HFFc6 (cell line): ENCODE results near the gene CCDC60. TPM values are rescaled to one million over a fixed set of nuclear protein-coding genes. Genes with fewer than 3 reads are reported as not detected.

Source experiments
- DNase-seq: peaks from one replicate; pipeline ENCODE4 v3.0.0-alpha.2; 2018
- H3K27ac Mint-ChIP-seq: 2 replicates; pipeline ENCODE4 v1.8.0; 2020; ENCODE audit warnings: mild to moderate bottlenecking, mixed read lengths
- H3K27me3 Mint-ChIP-seq: 2 replicates; pipeline ENCODE4 v1.8.0; 2021; ENCODE audit warnings: mild to moderate bottlenecking, moderate library complexity, mixed read lengths; ENCODE audit not compliant: insufficient read depth
- H3K36me3 Mint-ChIP-seq: 2 replicates; pipeline ENCODE4 v1.8.0; 2021; ENCODE audit warnings: low read depth, mixed read lengths
- H3K4me1 Mint-ChIP-seq: 2 replicates; pipeline ENCODE4 v1.8.0; 2020; ENCODE audit warnings: low read depth, mixed read lengths
- H3K4me3 Mint-ChIP-seq: 2 replicates; pipeline ENCODE4 v1.8.0; 2020; ENCODE audit warnings: mild to moderate bottlenecking, moderate library complexity, mixed read lengths
- H3K9me3 Mint-ChIP-seq: 2 replicates; pipeline ENCODE4 v1.8.0; 2020; ENCODE audit warnings: mild to moderate bottlenecking, mixed read lengths
- long read RNA-seq: library from polyadenylated mRNA; unstranded; transcript quantifications from one replicate; pipeline ENCODE4 v2.0.0, GENCODE V29; 2019
- total RNA-seq, 6 experiments: library from RNA; stranded (reverse); fragmentation: NEBNext Ultra II Directional; extraction: Animal tissue kit (Norgen Biotek cat#: 25700); gene quantifications; 2 replicates in 1 of 6; 3 replicates in 5 of 6; pipeline ENCODE4 v1.2.3, GENCODE V29; 2021
- TF ChIP-seq, protein P1 (sequence below): fragments of 200-600 bp; sonication (generic); IDR thresholded peaks from 2 replicates; pipeline ENCODE4 v1.5.0; 2021; ENCODE audit warnings: antibody characterized with exemption, mild to moderate bottlenecking

Gene CCDC60, protein sequence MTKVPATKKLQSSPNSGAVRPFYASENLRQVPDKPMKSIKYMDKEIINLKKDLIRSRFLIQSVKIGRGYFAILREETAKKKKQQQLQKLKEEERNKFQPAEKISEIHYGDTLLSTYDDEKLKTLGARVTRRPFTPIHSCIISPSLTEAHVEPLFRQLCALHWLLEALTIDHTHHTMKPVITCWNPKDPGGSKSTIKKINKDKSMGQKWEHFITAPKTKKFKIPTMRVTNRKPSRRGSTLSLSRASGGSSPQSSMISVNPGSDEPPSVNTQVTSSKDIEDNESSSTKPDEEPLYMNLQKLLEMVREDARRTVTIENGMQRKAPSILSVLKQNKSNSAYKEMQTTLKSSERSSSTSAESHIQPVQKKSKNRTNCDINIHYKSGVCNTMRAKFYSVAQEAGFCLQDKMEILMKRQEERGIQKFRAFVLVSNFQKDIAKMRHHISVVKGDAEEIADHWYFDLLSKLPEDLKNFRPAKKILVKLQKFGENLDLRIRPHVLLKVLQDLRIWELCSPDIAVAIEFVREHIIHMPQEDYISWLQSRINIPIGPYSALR
- total RNA-seq: not detected
- long read RNA-seq: 0 reads

DNA sequence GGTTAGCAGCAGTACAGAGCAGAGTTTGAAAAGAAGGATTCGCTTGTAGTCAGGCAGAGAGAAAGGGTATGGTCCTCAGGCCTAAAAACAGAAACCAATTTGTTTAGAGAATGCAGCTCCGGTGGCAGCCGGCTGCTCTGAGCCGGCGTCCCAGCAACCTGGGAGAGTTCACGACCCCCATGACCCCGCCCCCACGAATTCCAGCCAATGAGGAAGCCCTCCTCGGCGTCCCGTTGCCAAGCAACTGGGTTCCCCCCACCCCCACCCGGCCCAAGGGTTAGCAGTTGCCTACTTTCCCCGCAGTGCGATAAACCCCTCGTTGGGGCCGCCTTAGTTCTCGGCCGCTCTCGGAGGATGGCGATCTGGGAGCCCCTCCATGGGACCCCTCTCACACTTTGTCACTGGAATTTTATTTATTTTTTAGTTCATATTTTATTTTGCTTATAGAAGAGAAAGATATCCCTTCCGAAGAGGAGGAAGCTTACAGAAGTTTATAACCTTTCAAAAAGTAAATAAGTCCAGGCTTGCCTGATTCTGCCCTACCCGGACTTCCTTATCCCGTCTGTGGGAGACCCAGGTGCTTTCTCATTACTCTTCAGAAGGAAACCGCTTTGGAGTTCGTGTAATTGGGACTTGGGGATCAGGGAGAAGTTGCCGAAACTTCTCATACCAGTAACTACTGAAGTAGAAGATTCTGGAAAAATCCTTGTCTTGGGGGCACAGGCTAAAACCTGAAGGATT, at the start of gene CCDC60:
TSS of gene CCDC60 (plus strand) at position 300 of the 741 bp plus-strand sequence. CDS start 448 bp downstream, outside the sequence.
- H3K4me1 Mint-ChIP-seq: no peaks in the 10 kb centered on the region
- no peaks in the 10 kb centered on the region; the same call in 1 of the 2 replicates for H3K27me3 Mint-ChIP-seq
- no peak within 1 kb of the TSS for H3K27ac Mint-ChIP-seq
- DNase-seq: no peak
- TF ChIP-seq, protein P1, sequence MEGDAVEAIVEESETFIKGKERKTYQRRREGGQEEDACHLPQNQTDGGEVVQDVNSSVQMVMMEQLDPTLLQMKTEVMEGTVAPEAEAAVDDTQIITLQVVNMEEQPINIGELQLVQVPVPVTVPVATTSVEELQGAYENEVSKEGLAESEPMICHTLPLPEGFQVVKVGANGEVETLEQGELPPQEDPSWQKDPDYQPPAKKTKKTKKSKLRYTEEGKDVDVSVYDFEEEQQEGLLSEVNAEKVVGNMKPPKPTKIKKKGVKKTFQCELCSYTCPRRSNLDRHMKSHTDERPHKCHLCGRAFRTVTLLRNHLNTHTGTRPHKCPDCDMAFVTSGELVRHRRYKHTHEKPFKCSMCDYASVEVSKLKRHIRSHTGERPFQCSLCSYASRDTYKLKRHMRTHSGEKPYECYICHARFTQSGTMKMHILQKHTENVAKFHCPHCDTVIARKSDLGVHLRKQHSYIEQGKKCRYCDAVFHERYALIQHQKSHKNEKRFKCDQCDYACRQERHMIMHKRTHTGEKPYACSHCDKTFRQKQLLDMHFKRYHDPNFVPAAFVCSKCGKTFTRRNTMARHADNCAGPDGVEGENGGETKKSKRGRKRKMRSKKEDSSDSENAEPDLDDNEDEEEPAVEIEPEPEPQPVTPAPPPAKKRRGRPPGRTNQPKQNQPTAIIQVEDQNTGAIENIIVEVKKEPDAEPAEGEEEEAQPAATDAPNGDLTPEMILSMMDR: no peak
- no peak within 1 kb of the TSS for H3K4me3 Mint-ChIP-seq
- H3K9me3 Mint-ChIP-seq: peaks cover 22% of the 10 kb centered on the region
- 0 out of 2 replicates have a peak, but pooled peaks cover 4% of the 10 kb centered on the region for H3K36me3 Mint-ChIP-seq

DNA sequence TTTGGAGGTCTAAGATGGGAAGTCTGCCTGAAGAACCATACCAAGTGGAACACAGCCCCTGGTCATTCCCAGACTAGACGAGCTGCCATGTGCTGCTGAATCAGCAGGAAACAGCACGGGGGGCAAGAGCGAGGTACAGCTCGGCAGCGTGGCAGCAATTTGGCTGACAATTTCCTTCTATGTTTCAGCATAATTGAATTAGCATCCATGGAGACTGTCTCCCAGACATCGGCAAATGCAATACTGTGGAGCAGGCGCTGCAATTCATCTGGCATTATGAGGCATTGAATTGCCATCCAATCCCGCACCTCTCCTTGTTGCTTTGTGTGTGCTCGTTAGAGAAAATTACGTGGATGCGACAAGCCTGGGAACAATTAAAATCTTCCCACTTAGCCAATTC, 46.0 kb upstream of the CCDC60 start:
- Mint-ChIP-seq H3K9me3 (peaks cover 42% of the 10 kb centered on the region), H3K4me3 (no peak overlapping the region), H3K27me3 (peaks cover 2% of the 10 kb centered on the region; the same call in 1 of the 2 replicates), H3K4me1 (no peaks in the 10 kb centered on the region), H3K36me3 (peaks cover 6% of the 10 kb centered on the region; the same call in 1 of the 2 replicates), H3K27ac (no peak overlapping the region)
- no peak for DNase-seq
- TF ChIP-seq, protein P1: no peak

DNA sequence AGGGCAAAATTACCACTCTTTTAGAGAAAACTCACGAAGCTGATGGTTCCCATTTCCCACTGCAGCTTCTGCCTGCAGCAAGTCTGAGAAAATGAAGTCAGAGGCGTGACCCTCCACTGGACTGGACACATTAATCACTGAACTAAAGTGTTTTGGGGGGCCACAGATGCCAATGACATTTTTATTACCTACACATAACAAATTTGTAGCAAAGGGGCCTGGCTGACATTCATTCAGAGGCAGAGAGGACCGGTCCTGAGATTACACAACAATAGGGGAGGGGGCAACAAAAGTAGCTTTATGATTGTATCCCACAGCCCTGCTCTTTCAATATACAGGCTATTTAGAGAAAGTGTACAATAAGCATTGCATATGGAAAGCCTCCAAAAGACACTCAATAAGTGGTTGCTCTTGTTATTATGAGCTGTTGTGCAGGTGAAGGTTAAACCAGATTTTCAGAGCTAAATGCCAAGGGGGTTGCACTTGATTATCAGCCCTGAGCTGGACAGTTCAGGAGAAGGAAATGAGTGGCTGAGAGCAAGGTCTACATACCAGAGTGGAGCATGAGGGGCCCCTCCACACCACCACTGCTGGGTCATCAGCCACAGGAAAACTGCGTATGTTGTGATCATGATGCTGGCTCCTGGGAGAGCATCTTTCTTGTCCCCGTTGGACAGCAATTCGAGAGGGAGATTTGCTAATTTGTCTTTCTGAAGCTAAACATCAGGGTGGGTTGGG, 41.5 kb upstream of the CCDC60 start:
- Mint-ChIP-seq H3K27ac (no peak overlapping the region), H3K4me1 (no peaks in the 10 kb centered on the region), H3K27me3 (peaks cover under 1% of the 10 kb centered on the region; the same call in 1 of the 2 replicates), H3K9me3 (peaks cover 30% of the 10 kb centered on the region), H3K36me3 (peaks cover 5% of the 10 kb centered on the region; the same call in 1 of the 2 replicates), H3K4me3 (no peak overlapping the region)
- TF ChIP-seq, protein P1: no peak
- no peak for DNase-seq

DNA sequence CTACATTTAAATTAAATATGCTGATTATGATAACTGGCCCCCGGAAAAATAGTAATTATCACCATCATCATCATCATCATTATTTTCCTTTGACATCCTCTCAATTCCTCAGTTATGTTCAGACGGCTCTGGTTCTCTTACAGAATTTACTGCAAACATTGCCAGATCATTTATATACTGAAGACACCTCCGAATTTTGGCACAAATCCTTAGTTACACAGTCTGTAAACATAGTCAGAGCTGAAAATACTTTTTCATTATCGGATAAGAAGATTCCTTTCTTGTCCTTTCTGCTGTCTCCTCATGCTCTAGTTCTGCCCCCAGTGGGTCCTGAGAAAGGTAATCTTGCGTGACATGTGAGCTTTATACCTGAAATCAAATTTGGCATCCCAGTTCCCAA, 40.3 kb upstream of the CCDC60 start:
- no peak for DNase-seq
- TF ChIP-seq, protein P1: no peak
- no peak overlapping the region for H3K27ac Mint-ChIP-seq
- no peaks in the 10 kb centered on the region for H3K36me3 Mint-ChIP-seq
- peaks cover 34% of the 10 kb centered on the region for H3K9me3 Mint-ChIP-seq
- H3K4me3 Mint-ChIP-seq: no peak overlapping the region
- H3K27me3 Mint-ChIP-seq: no peaks in the 10 kb centered on the region; the same call in 1 of the 2 replicates
- H3K4me1 Mint-ChIP-seq: no peaks in the 10 kb centered on the region

DNA sequence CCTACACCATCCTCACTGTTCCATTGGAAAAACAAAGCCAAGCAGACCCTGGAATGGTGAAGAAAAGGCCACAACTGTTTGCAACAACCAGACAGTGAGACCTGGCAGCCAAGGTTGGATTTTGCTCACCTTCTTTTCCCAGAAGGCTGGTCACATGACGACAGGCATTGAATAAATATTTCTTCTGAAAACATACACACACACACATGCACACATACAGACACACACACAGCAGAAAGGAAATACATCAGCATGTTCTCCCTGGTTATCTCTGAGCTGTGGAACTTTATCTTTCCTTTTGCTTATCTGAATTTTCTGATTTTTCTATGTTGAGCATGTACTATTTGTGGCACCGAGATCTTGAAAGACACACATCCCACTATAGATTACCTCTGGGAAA, 38.0 kb upstream of the CCDC60 start:
- no peak overlapping the region for H3K27ac Mint-ChIP-seq
- no peak for DNase-seq

More for the DNA sequence above, 38.0 kb upstream of the CCDC60 start:
- Mint-ChIP-seq H3K36me3 (no peaks in the 10 kb centered on the region), H3K27me3 (no peaks in the 10 kb centered on the region; the same call in 1 of the 2 replicates), H3K4me3 (no peak overlapping the region), H3K9me3 (peaks cover 31% of the 10 kb centered on the region), H3K4me1 (no peaks in the 10 kb centered on the region)
- TF ChIP-seq, protein P1: no peak
